Measurements from ENCODE around the gene FCHSD2.

FCHSD2 gene

DNA sequence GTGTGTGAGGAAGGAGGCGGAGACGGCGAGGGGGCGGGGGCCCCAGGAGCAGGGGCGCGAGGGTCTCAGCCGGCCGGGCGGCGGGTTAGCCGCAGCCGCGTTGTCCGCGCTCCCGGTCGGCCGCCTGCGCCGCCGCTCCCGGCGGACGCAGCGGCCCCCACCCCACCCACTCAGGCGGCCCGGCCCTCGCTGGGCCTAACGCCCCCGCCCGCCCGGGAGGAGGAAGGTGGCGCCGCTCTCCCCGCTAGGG, at the start of gene FCHSD2:
Gene FCHSD2 (minus strand): TSS at position 191 of the 250 bp plus-strand sequence. CDS start 441 bp downstream, outside the sequence.
- DNase-seq, result no peak

DNA sequence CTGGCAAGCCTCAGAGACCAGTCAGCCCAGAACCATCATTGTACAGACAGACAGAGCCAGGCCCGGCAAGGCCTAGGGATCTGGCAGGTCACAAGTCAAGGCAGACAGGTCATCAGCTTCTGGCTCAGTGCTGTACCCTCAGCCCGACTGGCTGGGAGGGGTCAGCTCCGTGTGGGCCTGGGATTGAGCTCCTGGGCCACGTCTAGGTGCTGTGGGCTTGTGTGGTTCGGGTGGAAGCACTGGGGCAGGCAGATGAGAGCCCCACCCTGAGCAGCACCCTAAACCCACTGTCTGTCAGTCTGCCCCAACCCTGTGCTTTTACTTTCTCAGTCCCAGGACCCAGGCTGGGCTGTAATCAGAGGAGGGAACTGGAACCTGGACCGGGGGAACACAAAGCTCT, 49.0 kb upstream of the FCHSD2 start:
- no peak for DNase-seq

GRCh38 chr11:73190557-73190885, 48.4 kb upstream of the FCHSD2 start:
- DNase-seq, result no peak

- no peak for DNase-seq
Observed at GRCh38 chr11:73189723-73190556, 47.8 kb upstream of the FCHSD2 start.

DNA sequence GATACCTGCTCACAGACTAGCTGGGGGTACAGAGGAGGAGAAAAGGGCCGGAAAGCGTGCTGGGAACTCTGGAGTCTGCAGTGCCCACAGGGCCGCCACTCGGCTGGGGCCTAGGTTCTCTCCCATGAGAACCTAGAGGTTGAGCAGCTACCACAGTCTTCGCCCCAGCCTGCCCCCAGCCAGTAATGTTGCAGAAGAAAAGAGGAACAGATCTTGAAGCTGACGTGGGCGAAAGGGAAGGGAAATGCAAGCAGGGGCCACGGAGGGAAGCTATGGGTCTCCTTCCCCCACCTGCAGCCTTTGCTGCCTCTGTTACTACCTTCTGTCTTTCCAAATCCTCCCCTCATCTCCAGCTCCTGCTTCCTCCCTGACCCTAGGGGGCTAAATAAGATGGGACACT, 47.2 kb upstream of the FCHSD2 start:
- DNase-seq, result no peak

DNA sequence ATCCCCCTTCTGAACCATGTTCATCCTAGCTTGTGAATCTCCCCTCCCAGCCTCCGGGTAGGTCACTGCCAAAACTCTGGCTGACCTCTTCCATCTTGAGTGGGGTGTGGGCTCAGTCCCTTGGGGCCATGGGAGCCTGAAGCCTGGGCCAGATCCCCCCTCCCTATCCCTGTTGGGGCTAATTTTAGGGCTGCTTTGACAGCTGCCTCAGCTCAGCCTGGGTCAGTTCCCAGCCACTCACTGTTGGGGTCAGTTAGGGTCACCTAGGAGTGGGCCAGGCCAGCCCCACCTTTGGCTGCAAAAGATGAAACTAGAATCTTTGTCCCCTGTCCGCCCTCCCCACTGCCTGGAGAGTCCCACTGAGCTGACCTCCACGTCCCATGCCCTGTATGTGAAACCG, 46.2 kb upstream of the FCHSD2 start:
- DNase-seq, result no peak

- no peak for DNase-seq
Observed at GRCh38 chr11:73187854-73188253, 45.7 kb upstream of the FCHSD2 start.

- DNase-seq, result no peak
Observed at GRCh38 chr11:73186886-73187285, 44.8 kb upstream of the FCHSD2 start.

- no peak for DNase-seq
Observed at GRCh38 chr11:73186294-73186850, 44.3 kb upstream of the FCHSD2 start.

- no peak for DNase-seq
Observed at GRCh38 chr11:73185680-73186293, 43.7 kb upstream of the FCHSD2 start.

GRCh38 chr11:73184953-73185671, 43.0 kb upstream of the FCHSD2 start:
- no peak for DNase-seq

- no peak for DNase-seq
Observed at GRCh38 chr11:73182824-73183321, 40.8 kb upstream of the FCHSD2 start.

DNA sequence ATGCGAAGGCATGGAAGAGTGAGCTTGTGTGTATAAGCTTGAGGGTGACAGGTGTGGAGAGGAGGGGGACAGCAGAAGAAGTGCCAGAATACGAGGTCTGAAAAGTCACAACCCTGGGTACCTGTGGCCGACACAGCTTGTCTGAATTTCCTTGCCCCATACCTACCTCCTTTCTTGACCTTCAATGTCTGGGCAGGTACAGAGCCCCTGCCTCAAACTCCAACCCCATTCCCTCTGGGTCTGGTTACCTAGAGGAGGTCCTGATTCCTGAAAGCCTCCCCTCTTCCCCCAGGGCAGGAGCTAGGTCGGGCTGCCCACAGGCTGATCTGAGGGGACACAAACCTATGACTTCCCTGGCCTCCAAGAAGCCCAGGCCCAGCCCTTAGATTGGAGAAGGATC, 36.6 kb upstream of the FCHSD2 start:
- no peak for DNase-seq

- peak; percentile 11 for DNase-seq
Observed at GRCh38 chr11:73177778-73178539, 35.8 kb upstream of the FCHSD2 start.

DNA sequence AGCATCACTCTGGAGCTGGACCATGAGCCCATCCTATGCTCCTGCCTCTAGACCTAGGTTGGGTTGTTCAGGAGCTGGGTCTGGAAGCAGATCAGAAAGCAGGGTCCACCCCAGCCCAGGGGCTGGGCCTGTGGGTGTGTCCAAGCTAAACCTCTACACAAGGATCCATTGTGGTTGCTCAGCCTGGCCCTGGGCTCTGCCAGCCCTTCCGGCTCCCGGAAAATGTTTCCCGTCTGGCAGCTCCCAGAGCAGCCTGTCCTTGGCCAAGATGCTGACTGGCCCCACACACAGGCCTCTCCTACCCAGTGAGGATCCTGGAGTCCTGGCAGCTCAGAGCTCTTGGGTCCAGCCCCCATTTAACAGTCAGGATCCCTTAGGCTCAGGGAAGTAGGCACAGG, 35.3 kb upstream of the FCHSD2 start:
- no peak for DNase-seq

GRCh38 chr11:73176874-73177155, 34.7 kb upstream of the FCHSD2 start:
- no peak for DNase-seq

DNA sequence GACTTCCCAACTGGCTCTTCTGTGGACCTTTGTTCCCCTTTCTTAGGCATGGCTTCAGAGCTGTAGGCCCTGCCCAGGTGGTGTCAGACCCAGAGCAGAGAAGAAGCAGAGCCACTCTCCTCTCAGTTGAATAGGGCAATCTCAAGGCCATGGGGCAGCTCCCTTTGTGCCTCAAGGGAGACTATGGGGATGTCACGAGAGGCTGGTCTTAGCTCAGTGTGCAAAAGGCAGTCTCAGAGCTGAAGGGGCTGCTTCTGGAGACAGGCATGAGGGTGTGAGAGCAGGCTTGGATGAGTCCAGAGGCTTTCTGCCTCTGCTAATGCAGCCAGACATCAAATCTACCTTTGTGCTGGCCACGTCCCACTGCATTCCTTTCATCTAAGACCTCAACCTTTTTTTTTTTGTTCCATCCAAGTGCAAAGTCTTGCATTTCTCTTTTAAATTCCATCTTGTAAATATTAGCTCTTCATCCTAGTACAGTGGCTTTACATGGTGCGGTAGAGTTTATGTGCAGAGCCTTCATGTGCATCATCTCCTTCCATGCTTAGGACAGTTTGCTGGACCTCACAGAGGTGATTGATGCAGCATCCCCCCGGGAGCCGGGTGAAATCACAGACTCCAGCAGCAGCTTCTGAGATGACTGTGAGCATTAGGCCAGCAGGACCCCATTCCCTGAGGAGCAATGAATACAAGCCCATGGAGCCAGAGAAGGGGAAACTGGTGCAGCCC, 34.2 kb upstream of the FCHSD2 start:
- no peak for DNase-seq

- DNase-seq, result no peak
Observed at GRCh38 chr11:73175551-73176144, 33.5 kb upstream of the FCHSD2 start.

DNA sequence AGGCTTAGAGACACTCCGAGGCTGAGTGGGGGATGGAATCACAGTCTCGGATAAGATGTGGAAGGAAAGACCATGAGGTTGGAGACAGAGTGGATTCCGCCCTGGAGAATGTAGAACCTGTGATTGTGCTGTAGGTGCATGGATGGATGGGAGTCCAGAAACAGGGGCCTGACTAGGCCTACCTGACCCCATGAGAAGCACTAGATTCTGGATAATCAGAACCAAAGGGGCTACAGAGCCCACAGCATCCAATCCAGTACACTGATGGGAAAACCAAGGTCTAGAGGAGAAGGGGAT, 32.3 kb upstream of the FCHSD2 start:
- DNase-seq, result no peak

DNA sequence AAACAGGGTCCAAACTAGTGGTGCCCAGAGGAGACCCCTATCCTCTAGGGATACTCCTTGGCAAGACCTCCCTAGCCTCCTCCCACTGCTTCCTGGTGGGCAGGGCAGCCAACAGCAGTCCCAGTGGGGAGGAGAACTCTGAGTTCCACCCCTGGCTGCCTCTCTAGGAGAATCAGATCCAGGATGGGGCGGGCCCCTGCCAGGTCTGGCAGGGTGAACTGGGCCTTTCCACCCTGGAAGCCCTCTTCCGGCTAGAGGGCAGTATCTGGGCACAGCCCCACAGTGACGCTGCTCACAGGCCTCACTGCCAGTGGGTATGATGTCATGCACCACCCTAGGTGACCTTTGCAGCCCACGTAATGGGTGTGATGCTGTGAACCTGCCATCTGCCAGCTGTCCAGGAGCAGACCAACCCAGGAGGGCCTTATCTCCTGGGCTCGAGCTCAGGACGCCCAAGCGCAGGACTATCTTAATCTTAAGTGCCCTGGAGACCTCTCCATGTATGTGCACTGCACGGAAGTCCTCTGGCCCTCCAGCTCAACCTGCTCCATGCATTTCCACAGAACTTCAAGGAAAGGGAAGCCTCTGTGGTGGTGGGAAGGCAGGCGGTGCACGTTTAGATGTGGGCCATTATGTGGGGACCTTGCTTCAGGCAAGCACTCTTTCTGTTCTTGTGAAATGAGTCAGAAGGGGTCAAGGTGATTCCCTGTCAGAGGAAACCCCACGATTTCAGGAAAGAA, 31.8 kb upstream of the FCHSD2 start:
- no peak for DNase-seq

GRCh38 chr11:73172992-73173656, 31.0 kb upstream of the FCHSD2 start:
- no peak for DNase-seq
